Limb (tissue), 2 donors: ENCODE measurements around the gene GATB.
"Not testable (repeated sequence)": the region's sequence is repeated elsewhere in the genome, so short reads cannot be mapped to it uniquely, and the experiment has no call there.

Source experiments
- DNase-seq, 2 donors: peaks; one replicate each; pipeline ENCODE4 v3.0.0-alpha.2; 2016; ENCODE audit errors: extremely low spot score in 2 of 2

GATB gene

GRCh38 chr4:151785484-151786157, 24.8 kb upstream of the GATB start:
- no peak for DNase-seq

- DNase-seq, result no peak
Measured at GRCh38 chr4:151784706-151785105, 23.9 kb upstream of the GATB start.

GRCh38 chr4:151783867-151784266, 23.1 kb upstream of the GATB start:
- no peak for DNase-seq

GRCh38 chr4:151782296-151782695, 21.5 kb upstream of the GATB start:
- no peak for DNase-seq

- DNase-seq, result no peak
Measured at GRCh38 chr4:151781026-151781425, 20.2 kb upstream of the GATB start.

- no peak for DNase-seq
Measured at GRCh38 chr4:151777471-151777870, 16.7 kb upstream of the GATB start.

- no peak for DNase-seq
Measured at GRCh38 chr4:151774324-151774723, 13.5 kb upstream of the GATB start.

GRCh38 chr4:151772274-151772673, 11.5 kb upstream of the GATB start:
- DNase-seq, result no peak

GRCh38 chr4:151771664-151772063, 10.9 kb upstream of the GATB start:
- DNase-seq, result peak in 1 of 2 donors; percentile 32

- DNase-seq, result no peak
Measured at GRCh38 chr4:151770154-151770553, 9.3 kb upstream of the GATB start.

- no peak for DNase-seq
Measured at GRCh38 chr4:151768835-151769234, 8.0 kb upstream of the GATB start.

GRCh38 chr4:151766691-151767090, 5.9 kb upstream of the GATB start:
- no peak for DNase-seq

- no peak for DNase-seq
Measured at GRCh38 chr4:151760002-151760401, 805 bp downstream of the GATB start.

- no peak for DNase-seq
Measured at GRCh38 chr4:151753056-151753455, 7.8 kb downstream of the GATB start.

- DNase-seq, result no peak
Measured at GRCh38 chr4:151750156-151750555, 10.7 kb downstream of the GATB start.

- DNase-seq, result no peak
Measured at GRCh38 chr4:151745481-151746231, 15.2 kb downstream of the GATB start.

- no peak for DNase-seq
Measured at GRCh38 chr4:151744614-151745013, 16.2 kb downstream of the GATB start.

- no peak for DNase-seq
Measured at GRCh38 chr4:151743894-151744293, 16.9 kb downstream of the GATB start.

- no peak for DNase-seq
Measured at GRCh38 chr4:151743128-151743854, 17.5 kb downstream of the GATB start.

GRCh38 chr4:151738720-151739517, 21.9 kb downstream of the GATB start:
- DNase-seq, result no peak

- not testable (repeated sequence) for DNase-seq
Measured at GRCh38 chr4:151736852-151737251, 24.0 kb downstream of the GATB start.

GRCh38 chr4:151736361-151736760, 24.4 kb downstream of the GATB start:
- no peak for DNase-seq
